HG02763 (cell line): Measurements from ENCODE around the gene GIGYF2.

Experiments
- ATAC-seq: cut with Tn5 transposase; IDR thresholded peaks from one replicate; pipeline ENCODE4 v1.9.1; 2021; ENCODE audit warnings: mild to moderate bottlenecking, moderate library complexity; ENCODE audit not compliant: unreplicated experiment

GIGYF2 gene

DNA sequence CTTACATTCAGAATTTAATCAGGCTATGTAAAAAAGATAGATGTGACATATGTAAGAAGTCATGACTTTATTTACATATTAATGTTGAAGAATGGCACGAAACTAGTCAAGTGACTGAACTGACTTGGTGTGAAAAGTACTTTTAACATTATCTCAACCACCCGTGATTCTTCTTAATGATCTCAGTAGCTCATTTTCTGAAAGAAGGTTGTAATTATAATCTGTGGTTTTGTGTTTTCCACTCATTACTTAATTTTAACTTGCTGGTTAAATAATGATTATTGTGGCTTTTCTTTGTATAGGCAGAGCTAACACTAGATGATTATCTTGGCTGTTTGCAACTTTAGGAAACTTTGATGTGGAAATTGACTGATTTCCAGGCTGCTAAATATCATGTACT, 60.8 kb downstream of the GIGYF2 start:
- ATAC-seq, result no peak

DNA sequence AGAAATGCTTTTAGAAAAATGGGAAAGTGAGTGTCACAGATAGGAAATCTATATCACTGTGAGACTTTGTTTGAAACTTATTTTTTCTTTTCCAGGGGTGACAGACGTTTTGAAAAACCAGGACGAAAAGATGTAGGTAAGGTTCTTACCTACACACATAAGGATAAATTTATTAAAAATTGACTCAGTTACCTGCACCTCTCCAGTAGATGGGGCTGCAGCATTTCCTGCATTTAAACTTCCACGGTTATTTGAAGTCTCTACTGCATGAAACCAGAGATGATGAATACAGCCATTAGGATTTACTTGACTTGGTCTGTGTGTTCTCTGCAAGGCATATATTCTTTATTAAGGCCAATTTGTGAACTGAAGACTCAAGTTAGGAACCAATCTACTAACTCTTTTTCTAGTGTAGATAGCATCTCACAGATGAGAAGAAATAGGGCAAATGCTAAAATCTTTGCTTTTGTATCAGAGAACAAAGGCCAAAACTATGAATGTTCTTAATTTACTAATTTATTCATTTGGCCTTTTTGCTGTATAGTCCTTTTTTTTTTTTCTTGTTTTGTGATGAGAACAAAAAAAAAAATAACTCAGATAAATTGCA, 64.3 kb downstream of the GIGYF2 start:
- ATAC-seq, result no peak

DNA sequence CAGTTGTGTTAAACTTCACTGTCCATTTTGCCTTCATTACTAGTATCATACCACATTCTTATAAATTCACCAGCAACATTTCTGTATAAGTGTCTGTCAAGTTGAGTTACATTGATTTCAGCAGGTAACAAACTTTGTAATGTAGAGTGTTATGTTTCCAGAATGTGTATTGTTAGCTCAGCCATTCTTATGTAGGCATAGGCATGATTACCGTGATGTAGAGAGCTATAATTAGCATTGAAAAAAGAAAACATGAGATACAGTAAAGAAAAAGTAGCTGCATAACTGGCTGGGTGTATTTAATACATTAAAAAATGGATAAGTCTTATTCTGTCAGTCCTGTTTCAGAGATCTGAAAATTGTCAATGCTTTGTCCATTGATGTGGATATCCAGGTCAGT, 70.7 kb downstream of the GIGYF2 start:
- no peak for ATAC-seq

DNA sequence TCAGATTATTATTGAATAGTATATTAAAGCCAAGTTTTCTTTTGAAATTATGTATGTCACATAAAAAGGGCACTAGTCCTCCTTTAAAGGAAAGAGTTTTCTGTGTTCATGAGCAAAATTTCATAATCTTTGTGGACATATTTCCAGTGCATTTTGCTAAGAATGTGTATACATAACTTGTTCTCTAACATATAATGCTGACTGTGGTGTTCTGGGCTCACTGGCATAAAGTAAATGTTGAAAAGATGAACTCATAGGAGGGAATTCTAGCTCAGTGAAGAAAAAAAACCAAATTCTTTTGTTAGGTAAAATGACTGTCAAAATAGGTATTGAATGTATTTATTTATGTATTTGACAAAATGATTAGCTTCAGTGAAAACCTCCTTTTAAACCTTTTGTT, 73.1 kb downstream of the GIGYF2 start:
- ATAC-seq, result no peak

DNA sequence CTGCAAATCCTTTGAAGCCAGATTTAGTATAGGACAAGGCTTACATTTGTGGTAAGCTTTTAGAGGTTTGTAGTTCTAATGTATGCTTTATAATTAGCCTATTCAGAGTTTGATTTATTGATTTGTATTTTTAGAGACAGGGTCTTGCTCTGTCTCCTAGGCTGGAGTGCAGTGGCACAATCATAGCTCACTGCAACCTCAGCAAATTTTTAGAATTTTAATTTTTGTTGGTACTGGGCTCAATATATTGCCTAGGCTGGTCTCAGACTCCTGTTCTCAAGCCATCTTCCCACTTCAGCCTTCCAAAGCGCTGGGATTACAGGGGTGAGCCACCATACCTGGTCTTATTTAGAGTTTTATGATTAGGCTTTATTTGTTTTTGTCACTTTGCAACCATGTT, 74.7 kb downstream of the GIGYF2 start:
- no peak for ATAC-seq

DNA sequence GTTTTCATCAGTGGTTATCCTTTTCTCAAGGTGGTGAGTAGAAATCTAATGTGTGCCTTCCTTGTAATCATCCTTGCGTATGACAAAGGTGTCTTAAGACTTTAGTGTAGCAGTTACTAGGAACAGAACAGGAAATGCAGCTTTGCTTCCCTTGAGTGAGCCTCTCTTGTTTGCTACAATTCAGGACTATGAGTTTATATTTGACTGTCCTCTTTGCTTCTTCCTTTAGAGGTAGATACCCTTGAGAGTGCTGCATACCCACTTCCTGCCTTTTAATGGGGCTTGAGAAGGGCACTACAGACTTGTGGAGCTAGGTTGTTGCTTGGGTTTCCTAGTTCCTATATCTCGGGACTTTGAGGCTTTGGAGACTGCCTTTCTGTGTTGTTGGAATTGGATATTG, 75.4 kb downstream of the GIGYF2 start:
- peak; percentile 70 for ATAC-seq

DNA sequence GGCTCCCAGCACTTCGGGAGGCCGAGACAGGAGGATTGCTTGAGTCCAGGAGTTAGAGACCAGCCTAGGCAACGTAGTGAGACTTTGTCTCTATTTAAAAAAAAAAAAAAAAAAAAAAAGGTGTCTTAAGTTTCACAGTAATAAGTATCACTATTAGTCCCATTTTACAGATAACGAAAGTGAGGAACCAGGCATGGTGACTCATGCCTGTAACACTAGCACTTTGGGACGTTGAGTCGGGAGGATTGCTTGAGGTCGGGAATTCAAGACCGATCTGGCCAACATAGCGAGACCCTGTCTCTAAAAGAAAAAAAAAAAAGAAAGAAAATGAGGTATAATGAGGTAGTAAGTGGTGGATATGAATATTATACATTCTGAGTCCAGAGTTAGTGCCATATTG, 76.7 kb downstream of the GIGYF2 start:
- ATAC-seq, result no peak

DNA sequence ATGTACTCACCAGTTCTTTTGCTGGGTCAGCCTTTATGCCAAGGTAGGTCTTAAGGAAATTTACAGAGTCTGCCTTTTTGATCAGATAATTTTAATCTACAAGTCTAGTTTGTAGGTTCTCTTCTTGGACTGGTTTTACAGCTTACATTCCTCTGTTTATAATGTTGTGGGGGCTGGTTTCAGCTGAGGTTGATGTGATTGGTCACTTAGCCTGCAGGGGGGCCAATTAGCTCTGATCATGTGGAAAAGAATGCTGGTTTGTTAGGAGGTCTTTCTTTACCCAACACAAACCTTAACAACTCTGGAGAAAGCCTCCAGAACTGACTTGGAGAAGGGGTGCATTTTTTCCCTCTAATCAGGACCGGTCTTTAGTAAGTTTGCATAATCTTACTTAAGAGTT, 79.3 kb downstream of the GIGYF2 start, which contains the start of gene KCNJ13:
Gene KCNJ13, minus strand, starts transcription at position 131 of the 400 bp plus-strand sequence. CDS start 5,203 bp downstream, outside the sequence.
- no peak for ATAC-seq

DNA sequence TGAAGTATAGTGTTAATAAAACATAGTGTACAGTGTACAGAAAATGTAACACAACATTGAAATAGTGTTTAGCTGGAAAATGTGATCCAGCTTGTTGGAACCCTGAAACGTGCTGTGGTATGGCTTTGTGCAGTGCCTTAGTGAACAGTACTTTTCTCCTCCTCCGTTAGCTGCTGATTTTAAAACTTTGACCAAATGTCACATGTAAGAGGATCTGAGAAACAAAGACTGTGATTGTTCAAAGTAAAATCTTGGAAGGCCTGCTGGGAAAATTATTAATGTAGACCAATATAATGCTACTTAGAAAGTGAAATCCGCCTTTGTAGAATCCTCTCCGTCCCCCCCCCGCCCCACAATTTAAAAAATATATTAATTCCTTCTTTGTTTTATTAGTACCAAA, 80.1 kb downstream of the GIGYF2 start:
- ATAC-seq, result no peak

DNA sequence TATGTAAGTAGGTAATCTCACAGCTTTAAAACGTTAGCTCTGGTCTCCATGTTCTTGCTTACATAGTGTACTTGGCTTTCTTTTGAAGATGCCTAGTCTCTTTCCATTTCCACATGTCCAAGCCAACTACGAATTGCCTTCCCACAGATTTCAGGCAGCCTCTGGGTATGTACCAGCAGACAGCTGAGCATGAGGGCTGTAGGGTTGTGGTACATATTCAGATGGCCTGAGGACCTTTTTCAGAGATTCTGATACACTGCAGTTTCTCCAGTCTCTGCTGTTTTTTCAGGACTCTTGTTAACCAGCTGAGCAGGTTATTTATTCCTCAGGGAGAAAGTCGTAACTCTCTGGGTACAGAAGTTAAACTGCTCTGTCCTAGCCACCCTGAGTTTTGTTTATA, 82.3 kb downstream of the GIGYF2 start:
- ATAC-seq, result no peak

DNA sequence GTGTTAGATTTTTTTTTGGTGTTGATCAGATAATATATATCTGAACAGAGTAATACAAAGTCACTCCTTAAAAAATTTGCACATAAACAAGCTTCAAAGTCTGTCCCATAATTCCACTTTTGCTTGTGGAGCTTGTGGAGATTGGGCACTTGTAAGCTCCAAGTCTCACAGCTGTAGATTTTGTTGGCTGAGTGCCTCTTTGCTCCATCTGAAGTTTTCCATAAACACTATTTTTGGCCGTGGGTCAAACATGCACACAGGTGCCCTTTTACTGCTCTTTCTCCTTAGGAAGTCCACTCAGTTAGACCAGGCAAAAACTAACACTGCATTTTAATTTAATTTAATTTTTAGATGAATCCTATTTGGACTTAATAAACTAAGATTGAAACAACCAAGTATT, 82.8 kb downstream of the GIGYF2 start:
- ATAC-seq, result no peak

DNA sequence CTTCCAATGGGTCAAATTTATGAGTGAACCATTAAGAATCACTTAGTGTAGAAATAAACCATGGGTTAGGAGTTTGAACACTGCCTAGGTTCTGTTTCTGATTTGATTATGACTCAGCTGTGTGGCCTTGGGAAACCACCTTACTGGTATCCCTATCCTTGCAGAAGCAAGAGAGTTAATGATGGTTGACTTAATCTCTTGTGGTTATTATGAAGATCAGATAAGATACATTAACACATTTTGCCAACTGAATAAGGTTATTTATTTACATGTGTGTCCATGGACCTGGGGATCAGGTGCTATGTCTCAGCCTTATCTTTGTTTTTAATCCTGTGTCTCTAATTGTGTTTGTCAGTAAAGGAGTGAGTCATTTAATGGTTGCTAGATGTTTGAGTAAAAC, 84.6 kb downstream of the GIGYF2 start:
- peak; percentile 79 for ATAC-seq

DNA sequence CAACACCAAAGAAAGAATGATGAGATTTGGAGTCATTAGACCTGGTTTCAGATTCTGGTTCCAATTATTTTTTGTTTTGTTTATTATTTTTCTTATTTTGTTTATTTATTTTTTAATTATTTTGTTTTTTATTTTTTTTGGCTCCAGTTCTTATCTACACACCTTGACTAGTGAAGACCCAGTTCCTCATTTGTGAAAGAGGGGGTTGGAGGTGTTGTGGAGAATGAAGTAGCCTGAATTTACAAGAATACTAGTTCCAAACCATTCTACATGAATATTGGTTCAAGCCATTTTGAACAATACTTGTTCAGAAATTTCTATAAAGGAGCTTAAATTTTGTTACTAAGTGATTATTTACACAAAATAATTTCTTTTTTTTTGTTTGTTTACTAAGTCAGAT, 86.1 kb downstream of the GIGYF2 start:
- ATAC-seq, result no peak

DNA sequence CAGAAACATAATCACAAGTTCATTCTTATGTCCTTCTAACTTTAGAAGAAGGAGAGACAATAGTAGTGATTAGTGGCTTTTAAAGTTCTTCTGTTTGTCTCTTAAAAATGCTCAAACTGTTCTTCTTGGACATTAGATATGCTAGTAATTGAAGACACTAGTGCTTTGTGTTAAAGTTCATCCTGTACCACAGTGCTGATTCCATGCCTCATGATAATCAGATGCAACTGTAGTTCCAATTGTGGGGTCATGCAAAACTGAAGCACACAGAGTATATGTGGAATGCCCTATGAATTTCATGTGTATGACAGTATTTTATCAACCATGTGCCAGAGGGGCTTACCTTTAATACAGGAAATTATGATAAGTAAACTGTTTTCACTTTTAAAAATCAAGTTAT, 90.7 kb downstream of the GIGYF2 start:
- ATAC-seq, result no peak

DNA sequence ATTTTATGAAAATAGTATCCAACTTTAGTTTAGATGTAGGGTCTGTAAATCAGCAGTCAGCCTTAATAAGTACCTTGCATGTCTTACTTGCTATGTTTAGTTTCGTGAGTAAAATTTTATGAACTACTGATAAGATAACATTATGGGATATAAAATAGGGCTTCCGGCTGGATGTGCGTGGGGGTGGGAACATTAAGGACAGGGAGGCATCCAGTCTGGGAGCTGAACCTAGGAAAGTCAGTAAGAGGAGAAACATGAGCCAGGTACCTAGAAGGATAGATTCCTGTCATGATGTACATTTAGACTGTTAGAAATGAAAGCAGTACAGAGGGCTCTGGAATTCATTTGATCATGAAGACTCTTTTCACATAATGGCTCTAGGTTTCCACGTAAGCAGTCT, 92.0 kb downstream of the GIGYF2 start:
- ATAC-seq, result no peak

DNA sequence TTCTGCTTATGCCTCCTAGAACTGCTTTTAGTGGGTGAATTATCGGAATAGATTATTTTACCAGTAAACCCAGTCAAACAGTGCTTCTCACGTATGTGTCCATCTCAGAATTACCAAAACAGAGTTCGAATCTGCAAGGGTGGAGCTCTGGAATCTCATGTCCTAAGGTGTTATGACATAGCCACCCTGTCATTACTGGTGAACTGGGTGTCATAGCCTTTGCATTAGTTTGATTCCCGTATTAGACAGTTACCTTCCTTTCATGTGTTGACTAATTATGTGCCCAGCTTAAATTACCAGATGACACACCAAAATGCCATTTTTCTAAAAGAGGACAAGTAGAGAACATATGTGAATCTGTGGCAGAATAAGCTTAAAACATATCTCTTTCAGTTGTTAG, 94.4 kb downstream of the GIGYF2 start:
- ATAC-seq, result no peak

DNA sequence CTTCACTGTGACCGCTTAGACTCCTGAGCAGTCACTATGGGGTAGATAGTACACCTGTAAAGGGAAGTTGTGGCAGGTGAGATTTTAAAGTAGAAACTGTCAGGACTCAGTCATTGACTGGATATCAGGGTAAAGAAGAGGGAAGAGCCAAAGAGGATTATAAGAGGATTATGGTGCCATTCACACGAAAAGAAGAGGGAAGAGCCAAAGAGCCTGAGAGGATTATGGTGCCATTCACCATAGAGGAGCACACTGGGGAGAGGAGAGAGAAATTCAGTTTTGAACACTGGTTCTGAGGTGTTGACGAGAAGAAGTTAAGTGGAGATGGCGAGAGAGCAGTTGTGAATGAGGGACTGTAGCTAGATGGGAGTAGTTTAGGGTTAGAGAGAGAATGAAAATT, 96.1 kb downstream of the GIGYF2 start:
- no peak for ATAC-seq

DNA sequence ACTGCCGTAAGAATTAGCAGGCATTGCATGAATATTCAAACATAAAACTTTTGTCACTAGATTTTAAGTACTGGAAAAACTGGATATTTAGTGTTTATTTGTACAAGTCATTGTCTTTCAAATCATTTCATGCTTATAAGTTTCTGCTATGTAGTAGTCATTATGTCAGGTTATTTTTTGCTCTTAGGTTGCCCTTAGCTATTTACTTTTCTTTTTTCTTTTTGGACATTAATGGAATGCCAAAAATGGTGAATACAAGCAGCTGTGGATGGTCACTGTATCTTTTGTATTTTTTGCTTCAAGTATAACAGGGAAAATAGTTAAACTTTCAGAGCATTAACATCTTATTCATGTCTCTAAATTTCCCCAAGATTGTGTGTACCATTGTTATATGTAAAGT, 97.8 kb downstream of the GIGYF2 start:
- ATAC-seq, result no peak

DNA sequence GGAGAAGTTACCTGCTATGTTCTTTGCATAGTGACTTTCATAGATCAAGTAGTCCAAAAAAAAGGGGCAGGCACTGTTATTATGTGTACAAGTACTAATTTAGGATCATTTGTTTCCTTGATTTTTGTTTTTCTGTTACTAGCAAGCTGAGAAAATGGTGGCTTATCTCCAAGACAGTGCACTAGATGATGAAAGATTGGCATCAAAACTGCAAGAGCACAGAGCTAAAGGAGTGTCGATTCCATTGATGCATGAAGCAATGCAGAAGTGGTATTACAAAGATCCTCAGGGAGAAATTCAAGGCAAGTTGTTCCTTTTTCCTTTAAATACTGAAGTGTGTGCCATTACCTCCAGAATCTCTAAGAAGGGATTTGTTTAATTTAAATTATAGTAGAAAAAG, 98.8 kb downstream of the GIGYF2 start:
- no peak for ATAC-seq

DNA sequence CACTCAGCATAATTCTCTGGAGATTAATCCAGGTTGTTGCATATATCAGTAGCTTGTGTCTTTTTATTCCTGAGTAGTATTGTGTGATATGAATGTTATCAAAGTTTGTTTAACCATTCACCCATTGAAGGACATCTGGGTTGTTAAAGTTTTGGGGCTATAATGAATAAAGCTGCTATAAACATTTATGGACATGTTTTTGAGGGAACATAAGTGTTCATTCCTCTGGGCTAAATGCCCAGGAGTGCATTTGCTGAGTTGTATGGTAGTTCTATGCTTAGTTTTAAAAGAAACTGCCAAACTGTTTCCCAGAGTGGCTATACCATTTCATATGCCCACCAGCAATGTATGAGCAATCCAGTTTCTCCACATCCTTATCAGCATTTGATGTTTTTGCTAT, 101.1 kb downstream of the GIGYF2 start:
- ATAC-seq, result no peak

DNA sequence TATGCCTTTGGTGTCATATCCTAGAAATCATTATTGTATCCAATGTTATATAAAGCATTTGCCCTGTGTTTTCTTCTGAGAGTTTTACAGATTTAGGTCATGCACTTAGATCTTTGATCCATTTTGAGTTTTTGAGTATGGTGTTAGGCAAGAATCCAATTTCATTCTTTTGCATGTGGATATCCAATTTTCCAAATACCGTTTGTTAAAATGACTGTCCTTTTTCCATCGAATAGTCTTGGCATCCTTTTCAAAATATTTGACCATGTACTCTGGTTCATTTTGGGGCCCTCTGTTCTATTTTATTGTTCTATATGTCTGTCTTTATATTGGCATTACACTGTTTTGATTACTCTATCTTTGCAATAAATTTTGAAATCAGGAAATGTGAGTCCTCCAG, 103.0 kb downstream of the GIGYF2 start:
- no peak for ATAC-seq

DNA sequence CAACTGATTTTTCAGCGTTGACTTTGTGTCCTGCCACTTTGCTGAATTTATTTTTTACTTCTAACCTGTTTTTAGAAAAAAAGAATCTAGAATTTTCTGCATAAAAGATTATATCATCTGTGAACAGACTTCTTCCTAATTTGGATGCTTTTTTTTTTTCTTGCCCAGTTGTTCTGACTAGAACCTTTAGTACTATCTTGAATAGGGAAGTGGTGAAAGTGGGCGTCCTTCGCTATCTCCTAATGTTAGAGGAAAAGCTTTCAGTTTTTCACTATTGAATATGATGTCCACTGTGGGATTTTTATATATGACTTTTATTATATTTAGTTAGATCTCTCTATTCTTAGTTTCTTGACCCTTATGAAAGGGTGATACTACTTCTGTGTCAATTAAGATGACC, 105.0 kb downstream of the GIGYF2 start:
- no peak for ATAC-seq

DNA sequence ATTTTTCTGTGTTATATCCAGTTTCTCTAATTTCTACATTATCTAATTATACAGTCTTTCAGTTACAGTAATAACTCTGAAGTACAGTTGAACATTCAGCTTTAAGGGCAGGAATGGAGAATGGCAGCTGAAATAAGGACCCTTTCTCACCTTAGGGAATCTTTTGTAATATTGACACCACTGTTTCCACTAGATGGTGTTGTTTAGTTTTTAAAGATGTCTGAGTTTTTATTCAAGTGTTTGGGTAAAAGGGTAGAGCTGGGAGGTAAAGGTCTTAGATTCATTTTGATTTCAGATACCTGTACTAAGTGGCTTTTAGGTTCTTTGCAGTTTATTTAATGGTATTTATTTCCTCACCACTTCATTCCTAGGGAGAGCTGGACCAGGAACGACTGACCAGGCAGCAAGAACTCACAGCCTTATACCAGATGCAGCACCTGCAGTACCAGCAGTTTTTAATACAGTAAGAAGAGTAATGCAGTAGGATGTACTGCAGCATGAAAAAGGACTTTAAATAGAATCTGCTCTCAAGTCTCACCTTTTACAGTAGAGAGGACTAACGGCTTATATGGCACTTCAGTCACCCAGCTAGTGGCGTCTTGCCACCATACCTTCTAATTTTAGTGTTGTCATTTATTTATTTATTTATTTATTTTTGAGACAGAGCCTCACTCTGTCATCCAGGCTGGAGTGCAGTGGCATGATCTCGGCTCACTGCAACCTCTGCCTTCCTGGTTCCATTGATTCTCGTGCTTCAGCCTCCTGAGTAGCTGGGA, 112.4 kb downstream of the GIGYF2 start:
- no peak for ATAC-seq
